ENCODE results near the gene OTC. TPM values are rescaled to one million over a fixed set of nuclear protein-coding genes. Genes with fewer than 3 reads are reported as not detected.

Gene OTC
- total and polyA plus RNA-seq, 7 donors = 0.08 to 0.34 (median 0.21) TPM; not detected in 1

GRCh38 chrX:38357747-38358673 lies 5.6 kb downstream of the OTC start:
- H3K27me3 ChIP-seq (ENCODE audit: insufficient read depth in 3 of 3, low read length in 2 of 3) = peaks cover 0 to 8% (median 0%) of the 10 kb centered on the region in 3 donors
- no peaks in the 10 kb centered on the region for H3K4me1 ChIP-seq
- DNase-seq (no peak), ATAC-seq (no peak)
- 44 to 55% (median 51%) methylated on average over 4 of the region's 4 CpGs for WGBS, 3 donors
- peak overlapping the region; percentile 9 for H3K27ac ChIP-seq
- no peaks in the 10 kb centered on the region for H3K9me3 ChIP-seq
- H3K4me3 ChIP-seq = no peak overlapping the region
- TF ChIP-seq, protein P1, sequence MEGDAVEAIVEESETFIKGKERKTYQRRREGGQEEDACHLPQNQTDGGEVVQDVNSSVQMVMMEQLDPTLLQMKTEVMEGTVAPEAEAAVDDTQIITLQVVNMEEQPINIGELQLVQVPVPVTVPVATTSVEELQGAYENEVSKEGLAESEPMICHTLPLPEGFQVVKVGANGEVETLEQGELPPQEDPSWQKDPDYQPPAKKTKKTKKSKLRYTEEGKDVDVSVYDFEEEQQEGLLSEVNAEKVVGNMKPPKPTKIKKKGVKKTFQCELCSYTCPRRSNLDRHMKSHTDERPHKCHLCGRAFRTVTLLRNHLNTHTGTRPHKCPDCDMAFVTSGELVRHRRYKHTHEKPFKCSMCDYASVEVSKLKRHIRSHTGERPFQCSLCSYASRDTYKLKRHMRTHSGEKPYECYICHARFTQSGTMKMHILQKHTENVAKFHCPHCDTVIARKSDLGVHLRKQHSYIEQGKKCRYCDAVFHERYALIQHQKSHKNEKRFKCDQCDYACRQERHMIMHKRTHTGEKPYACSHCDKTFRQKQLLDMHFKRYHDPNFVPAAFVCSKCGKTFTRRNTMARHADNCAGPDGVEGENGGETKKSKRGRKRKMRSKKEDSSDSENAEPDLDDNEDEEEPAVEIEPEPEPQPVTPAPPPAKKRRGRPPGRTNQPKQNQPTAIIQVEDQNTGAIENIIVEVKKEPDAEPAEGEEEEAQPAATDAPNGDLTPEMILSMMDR (IDR thresholded peaks at IDR 0.05) = no peak
- H3K36me3 ChIP-seq (ENCODE audit: insufficient read depth in 1 of 2, low read depth in 1 of 2) = no peaks in the 10 kb centered on the region
- intact Hi-C loops (cut with DNase I) = no loop called here

DNA sequence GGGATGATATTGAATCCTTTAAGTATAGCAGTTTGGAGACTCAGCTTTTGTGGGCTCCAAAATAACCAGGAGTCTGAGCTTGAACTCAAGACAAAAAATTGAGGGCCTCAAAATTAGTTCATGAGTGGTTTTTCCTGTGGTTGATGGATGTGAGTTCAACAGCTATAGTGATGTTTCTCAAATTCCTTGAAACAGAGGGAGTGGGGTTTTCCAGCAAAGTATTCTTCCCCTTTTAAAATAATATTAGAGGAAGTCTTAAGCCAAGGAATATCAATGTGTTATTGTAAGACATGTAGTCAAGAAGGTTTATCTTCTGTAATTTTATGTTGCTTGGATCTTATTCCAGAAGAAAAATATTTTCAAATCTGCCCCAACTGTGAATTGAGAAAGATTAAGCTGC lies 10.6 kb downstream of the OTC start:
- TF ChIP-seq, protein P1 (IDR thresholded peaks at IDR 0.05) = no peak
- no peak for ATAC-seq
- H3K27ac ChIP-seq = no peak overlapping the region

DNA sequence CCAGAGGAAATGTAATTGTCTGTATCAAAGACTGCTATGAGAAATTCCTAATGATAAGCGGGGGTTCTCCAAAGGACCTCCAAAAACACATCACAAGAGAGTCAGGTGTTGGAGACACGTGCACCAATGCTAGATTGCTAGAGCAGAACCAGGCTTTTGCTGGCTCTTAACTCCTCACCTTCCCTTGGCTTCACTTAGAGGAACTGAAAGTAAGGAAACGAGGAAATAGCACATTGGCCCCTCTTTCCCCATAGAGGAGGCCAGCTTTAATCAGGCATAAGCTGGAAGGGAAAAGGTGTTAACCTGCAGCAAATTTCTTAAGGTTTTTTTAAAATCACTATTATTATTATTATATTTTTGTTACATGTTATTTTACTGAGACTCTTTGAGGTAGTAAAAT lies 13.6 kb downstream of the OTC start:
- DNase-seq = no peak
- WGBS, 3 donors = 30 to 81% (median 73%) methylated on average over 3 of the region's 3 CpGs
- no peaks in the 10 kb centered on the region for H3K4me1 ChIP-seq
- no peak for ATAC-seq
- H3K36me3 ChIP-seq (ENCODE audit: insufficient read depth in 1 of 2, low read depth in 1 of 2) = no peaks in the 10 kb centered on the region
- H3K4me3 ChIP-seq = no peak overlapping the region
- intact Hi-C loops (cut with DNase I) = no loop called here
- peaks cover 0 to 16% (median 0%) of the 10 kb centered on the region in 3 donors for H3K27me3 ChIP-seq (ENCODE audit: insufficient read depth in 3 of 3, low read length in 2 of 3)
- H3K27ac ChIP-seq = no peak overlapping the region
- TF ChIP-seq, protein P1 (IDR thresholded peaks at IDR 0.05) = no peak
- no peaks in the 10 kb centered on the region for H3K9me3 ChIP-seq

More for the DNA sequence above, 10.6 kb downstream of the OTC start:
- Histone ChIP-seq H3K4me1 (no peaks in the 10 kb centered on the region), H3K9me3 (no peaks in the 10 kb centered on the region), H3K36me3 (ENCODE audit: insufficient read depth in 1 of 2, low read depth in 1 of 2) (no peaks in the 10 kb centered on the region), H3K27me3 (ENCODE audit: insufficient read depth in 3 of 3, low read length in 2 of 3) (peaks cover 0 to 12% (median 0%) of the 10 kb centered on the region in 3 donors), H3K4me3 (no peak overlapping the region)
- intact Hi-C loops (cut with DNase I) = no loop called here
- no peak for DNase-seq

DNA sequence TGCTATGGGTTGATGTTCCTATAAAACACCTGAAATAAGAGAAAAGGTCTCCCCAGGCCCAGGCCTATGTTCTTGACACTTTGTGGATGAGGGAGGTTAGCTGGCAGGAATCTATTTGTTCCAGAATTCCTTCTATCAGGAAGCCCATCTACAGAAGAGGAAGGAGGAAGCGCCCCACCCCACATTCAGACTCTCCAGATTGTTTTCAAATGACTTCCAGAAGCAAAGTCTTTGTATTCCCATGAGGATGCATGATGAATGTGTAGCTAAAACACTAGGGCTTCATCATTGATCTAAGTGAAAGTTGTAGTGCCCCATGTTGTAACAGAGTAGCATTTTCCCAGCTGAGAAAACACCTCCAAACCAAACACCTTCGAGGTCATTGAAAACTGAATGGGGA lies 16.4 kb downstream of the OTC start:
- no peak overlapping the region for H3K27ac ChIP-seq
- H3K36me3 ChIP-seq (ENCODE audit: insufficient read depth in 1 of 2, low read depth in 1 of 2) = no peaks in the 10 kb centered on the region
- H3K4me1 ChIP-seq = no peaks in the 10 kb centered on the region
- DNase-seq (no peak), ATAC-seq (no peak)
- intact Hi-C loops (cut with DNase I) = no loop called here
- H3K27me3 ChIP-seq (ENCODE audit: insufficient read depth in 3 of 3, low read length in 2 of 3) = peaks cover 0 to 10% (median 0%) of the 10 kb centered on the region in 3 donors
- no peak overlapping the region for H3K4me3 ChIP-seq
- TF ChIP-seq, protein P1 (IDR thresholded peaks at IDR 0.05) = no peak
- WGBS, 3 donors = 43 to 60% (median 48%) methylated on average over 2 of the region's 2 CpGs
- H3K9me3 ChIP-seq = no peaks in the 10 kb centered on the region
